NOMO-1 (cell line): ENCODE results near the gene SNRNP35.
"Not testable (repeated sequence)": the region's sequence is repeated elsewhere in the genome, so short reads cannot be mapped to it uniquely, and the experiment has no call there.

ENCODE experiments used
- DNase-seq, 2 experiments: peaks; one replicate each; lab custom pipeline; 2025; ENCODE audit not compliant: unreplicated experiment in 2 of 2; lab: John Stamatoyannopoulos, UW

Gene SNRNP35

DNA sequence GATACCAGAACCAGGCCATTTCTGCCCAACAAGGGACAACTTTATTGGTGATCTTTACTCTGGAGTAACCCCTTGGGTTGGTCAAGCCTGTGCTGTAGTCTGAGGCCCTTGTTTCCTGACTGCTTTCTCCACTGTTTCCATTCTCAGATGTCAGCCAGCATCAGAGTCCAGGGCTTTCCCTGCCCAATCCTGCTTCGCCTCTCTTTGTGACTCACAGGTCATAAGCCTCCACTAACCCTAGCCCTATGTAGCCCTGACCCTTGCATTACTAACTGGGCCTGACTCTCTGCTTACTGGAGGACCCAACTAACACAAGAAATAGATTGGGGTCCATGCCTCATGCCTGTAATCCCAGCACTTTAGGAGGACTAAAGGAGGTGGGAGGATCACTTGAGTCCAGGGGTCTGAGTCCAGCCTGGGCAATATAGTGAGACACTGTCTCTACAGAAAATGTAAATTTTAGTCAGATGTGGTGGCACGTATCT lies 8.6 kb upstream of the SNRNP35 start:
- DNase-seq = no peak

DNA sequence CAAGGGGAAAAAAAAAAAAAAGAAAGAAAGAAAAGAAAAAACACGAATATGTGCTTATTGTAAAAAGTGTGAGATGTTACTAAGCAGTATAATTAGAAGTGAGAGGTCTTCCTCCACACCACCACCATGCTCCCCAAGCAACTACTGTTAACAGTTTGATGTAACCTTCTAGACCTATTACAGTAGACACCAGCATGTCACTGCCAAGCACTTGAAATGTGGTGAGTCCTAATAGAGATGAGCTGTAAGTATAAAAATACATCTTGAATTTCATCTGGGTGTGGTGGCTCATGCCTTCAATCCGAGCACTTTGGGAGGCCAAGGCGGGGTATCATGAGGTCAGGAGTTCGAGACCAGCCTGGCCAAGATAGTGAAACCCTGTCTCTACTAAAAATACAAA lies 8.1 kb upstream of the SNRNP35 start:
- no peak for DNase-seq

DNA sequence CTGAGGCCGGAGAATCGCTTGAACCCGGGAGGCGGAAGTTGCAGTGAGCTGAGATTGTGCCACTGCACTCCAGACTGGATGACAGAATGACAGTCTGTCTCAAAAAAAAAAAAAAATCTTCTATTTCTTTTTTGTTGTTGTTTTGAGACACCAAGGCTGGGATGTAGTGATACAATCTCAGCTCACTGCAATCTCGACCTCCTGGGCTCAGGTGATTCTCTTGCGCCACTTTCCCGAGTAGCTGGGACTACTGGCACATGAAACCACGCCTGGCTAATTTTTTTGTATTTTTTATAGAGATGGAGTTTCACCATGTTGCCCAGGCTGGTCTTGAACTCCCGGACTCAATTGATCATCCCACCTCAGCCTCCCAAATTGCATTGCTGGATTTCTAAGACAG lies 7.3 kb upstream of the SNRNP35 start:
- no peak for DNase-seq

DNA sequence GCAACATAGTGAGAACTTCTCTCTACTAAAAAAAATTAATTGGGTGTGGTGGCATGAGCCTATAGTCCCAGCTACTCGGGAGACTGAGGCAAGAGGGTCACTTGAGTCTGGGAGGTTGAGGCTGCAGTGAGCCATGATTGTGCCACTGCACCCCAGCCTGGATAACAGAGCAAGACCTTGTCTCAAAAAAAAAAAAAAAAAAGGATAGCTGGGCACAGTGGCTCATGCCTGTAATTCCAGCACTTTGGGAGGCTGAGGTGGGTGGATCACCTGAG lies 5.7 kb upstream of the SNRNP35 start:
- DNase-seq = not testable (repeated sequence)

DNA sequence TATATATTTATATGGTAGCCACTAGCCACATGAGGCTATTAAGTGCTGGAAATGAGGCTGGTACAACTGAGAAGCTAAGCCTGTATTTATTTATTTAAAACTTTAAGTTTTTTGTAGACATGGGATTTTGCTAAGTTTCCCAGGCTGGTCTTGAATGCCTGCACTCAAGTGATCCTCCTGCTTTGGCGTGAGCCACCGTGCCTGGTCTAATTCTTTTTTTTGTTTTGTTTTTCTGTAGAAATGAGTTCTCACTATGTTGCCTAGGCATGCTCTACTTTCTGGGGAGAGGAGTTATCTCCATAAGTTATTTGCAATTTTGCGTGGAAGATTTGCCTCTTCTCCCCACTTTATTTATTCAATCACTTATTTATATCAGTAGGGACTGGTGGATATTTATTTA lies 4.8 kb upstream of the SNRNP35 start:
- peak in 1 of 2 experiments; percentile 58 for DNase-seq

DNA sequence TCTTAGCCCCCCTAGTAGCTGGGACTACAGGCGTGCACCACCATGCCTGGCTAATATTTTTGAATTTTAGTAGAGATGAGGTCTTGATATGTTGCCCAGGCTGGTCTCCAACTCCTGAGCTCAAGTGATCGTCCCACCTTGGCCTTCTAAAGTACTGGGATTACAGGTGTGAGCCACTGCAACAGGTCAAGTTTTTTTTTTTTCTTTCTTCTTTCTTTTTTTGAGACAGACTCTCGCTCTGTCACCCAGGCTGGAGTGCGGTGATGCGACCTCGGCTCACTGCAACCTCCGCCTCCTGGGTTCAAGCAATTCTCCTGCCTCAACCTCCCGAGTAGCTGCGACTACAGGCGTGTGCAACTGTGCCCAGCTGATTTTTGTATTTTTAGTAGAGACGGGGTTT lies 5.2 kb downstream of the SNRNP35 start:
- not testable (repeated sequence) for DNase-seq

DNA sequence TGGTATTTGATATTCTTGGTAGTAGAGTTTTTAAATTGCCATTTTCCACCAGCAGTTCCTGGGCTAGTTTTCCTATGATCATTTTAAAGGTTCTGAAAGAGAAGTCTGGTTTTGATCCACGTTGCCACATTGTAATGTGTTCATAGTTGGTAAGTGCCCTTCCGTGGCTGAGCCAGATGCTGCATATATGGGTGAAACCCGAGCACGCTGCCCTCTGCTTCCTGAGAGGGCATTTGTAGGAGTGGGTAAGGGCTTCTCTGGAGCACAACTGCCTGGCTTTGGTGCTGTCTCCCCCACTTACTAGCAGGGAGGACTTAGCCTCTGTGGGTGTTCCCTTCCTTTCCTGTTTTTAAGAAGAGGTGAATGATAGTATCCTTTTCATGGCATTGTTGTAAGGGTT lies 7.1 kb downstream of the SNRNP35 start:
- no peak for DNase-seq

DNA sequence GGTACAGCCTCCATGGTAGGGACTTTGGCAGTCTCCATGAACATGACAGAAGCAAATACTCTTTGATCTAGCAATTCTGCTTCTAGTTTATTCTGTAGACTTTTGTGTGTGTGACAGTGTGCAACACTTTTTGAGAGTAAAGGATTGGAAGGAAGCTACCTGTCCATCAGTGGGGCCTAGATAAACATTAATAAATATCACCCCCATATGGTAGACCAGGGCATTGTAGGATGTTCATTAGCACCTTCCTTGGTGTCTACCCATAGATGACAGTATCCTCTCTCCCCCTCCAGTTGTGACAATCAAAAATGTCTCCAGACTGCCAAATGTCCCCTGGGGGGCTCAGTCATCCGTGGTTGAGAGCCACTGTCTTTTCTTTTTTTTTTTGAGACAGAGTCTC lies 10.8 kb downstream of the SNRNP35 start:
- DNase-seq = peak in 1 of 2 experiments; percentile 29

DNA sequence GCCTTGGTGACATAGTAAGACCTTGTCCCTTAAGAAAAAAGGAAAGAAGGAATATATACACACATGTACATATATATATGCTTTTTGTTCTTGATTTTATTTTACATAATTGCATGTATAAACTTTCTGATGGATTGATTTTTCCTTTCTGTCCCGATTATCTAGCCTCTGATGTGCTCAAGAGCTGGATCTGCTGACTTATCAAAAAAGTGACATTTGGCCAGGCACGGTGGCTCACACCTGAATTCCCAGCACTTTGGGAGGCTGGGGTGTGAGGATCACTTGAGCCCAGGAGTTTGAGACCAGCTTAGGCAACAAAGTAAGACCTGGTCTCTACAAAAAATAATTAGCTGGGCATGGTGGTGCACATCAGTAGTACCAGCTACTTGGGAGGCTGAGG lies 12.0 kb downstream of the SNRNP35 start:
- no peak for DNase-seq

DNA sequence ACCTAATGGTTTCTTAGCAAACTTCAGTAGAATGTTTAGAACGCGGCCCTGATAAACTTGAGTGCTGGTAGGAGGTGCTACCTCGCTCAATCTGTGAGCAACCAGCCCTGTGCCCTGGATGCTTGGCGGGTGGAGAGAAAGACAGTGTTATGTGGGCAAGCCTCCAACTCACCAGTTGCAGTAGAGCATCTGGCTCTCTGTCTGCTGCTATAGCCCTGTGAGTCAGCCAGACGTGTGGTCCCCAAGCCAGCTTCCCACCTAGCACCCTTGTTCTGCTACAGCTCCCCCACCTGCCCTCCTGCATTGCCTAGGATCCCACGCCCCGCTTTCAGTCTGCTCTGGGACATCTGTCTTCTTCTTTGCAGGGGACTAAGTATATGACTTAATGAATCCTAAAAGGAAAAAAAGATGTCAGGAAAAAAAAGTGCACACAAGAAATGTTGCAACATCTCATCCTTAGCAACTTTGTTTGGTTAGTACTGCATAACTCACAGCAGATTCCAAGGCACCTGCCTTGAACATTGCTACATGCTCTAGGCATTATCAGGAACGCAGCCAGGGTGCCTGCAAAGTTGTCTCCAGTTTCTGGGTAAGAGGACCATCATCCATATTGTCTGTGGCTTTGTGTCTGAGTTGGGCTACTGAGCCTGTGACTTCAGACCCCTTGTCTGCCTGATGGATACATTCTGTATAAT lies 13.6 kb downstream of the SNRNP35 start:
- no peak for DNase-seq

DNA sequence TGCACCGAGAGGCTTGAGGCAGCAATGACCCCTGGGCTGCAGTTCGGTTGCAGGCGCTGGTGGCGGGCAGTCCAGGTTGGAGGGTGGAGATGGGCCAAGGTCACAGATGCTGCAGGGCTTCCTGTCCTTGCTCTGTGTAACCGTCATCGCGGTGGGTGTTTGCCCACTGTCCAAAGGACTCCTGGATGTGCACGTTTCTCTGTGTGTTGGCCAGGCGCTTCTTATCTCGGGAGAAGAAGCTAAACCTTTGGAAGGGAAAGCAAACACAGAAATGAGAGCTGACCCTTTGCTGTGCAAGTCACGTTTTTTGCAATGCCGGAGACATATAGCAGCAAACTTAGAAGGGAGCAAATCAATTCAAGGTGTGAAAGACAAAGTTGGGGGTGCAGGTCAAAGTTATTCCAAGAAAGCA lies 14.5 kb downstream of the SNRNP35 start:
- DNase-seq = no peak

DNA sequence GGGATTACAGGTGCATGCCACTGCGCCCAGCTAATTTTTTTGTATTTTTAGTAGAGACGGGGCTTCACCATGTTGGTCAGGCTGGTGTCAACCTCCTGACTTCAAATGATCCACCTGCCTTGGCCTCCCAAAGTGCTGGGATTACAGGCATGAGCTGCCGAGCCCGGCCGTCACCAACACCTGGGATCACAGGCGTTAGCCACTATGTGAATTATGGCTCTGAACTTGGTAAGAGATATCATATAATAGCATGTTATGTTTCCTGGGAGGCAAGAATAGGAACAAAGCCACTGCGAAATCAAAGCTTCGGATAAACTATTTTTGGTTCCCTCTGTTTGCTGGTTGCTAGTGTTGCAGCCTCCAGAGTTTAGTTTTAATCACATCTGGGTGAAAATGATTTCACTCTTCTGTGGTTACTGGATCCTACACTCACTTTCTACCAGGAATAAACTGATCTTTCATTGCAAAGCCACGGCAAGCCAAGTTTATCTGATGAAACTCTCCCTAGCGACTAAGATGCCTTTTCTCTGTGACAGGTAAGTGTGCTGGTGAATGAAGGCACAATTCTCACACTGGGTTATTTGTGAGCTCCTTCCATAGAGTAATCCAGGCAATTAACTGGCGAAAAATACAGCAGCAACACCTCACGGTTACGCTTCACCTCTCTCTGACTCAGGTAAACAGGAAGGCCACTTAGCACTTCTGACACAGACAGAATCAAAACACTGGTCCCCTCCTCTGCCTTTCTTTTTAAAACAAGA lies 16.7 kb downstream of the SNRNP35 start:
- no peak for DNase-seq

DNA sequence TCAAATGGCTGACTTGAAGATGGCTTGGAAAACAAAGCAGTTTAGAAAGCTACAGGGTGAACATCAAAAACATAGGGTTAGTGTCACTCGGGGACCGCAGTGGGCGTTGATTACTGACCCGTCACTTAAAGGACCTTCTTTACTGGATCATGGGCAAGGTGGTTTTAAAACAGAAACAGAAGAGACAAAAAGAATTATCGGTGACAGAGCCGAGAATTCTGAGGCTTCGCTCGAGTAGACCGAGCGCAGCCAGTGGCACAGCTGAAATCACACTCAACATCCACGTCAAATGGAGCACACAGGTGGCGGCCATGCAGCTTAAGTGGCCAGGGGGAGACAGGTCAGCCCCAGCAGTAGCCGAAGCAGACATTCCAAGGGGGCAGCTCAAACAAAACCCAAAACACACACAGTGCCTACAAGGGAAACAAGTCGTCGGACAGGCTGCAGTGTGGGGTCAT lies 17.3 kb downstream of the SNRNP35 start:
- no peak for DNase-seq

DNA sequence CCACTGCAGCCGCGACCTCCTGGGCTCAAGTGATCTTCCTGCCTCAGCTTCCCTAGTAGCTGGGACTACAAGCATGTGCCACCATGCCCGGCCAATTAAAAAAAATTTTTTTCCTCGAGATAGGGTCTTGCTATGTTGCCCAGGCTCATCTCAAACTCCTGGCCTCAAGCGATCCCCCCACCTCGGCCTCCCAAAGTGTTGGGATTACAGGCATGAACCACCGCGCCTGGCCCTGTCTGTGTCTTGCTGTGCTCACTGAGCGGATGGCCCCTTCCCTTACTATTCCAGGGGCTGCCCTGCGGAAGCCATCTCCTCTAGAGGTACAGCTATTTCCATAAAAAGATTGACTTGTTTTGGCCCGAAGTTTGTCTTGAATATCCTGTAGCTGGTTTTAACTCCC lies 20.1 kb downstream of the SNRNP35 start:
- no peak for DNase-seq

DNA sequence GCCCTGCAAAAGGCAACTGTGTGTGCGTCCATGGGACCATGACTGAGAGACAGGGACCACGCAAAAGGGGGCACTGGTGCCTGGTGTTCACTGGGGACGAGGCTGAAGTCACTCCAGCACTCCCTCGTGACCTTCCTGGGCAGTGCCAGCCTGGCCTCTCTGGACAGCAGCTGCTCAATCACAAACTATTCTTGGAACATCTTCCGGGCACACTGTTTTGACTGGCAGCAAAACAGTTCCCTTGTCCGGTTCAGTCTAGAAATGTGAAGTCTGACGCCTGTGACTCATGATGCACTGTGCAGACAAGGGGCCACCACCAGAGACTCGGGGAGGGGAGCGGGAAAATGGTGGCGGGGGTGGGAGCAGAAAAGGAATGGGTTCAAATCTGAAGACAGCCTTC lies 20.8 kb downstream of the SNRNP35 start:
- no peak for DNase-seq

DNA sequence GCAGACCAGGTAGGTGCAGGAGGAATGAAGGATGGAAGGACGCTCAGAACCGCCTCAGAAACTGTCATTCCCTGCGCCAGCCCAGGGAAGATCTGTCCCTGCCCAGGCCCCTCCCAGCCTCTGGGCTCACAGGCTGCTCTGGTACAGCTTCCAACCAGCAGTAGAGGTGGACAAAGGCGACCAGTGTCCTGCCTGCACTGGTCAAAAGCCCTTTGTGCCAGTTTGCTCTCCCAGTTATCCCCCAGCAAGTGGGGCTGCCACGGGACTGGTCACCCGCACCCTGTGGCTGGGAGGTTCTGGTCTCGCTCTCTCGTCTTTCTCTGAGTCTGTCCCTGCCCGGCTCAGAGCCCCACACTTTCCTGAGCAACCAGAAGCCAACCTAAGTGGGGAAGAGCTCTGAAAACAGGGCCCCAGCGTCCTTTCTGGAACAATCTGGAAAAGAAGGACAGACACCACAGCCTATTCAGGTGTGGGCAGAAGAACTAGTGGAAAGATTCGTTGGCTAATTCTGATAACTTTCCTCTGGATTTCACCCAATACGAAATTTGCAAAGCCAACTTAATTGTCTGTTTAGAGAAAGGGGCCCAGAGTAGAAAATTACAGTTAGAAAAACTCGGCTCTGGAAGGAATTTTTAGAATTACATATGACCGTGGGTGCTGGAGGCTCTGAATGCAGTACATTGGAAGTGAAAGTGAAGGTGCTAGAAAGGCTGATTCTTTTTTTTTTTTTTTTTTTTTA lies 21.7 kb downstream of the SNRNP35 start:
- DNase-seq = no peak

DNA sequence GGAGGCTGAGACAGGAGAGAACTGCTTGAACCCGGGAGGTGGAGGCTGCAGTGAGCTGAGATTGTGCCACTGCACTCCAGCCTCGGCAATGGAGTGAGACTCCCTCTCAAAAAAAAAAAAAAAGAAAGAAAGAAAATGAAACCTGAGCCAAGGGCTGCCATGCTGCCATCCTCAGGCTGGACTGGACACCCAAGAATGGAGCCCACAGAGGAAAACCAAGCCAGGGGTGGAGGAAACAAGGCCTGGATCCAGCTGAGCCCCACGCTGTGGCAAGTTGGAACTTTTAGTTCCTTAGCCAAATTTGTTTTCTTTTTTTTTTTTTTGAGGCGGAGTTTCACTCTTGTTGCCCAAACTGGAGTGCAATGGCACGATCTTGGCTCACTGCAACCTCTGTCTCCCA lies 23.3 kb downstream of the SNRNP35 start:
- DNase-seq = not testable (repeated sequence)

DNA sequence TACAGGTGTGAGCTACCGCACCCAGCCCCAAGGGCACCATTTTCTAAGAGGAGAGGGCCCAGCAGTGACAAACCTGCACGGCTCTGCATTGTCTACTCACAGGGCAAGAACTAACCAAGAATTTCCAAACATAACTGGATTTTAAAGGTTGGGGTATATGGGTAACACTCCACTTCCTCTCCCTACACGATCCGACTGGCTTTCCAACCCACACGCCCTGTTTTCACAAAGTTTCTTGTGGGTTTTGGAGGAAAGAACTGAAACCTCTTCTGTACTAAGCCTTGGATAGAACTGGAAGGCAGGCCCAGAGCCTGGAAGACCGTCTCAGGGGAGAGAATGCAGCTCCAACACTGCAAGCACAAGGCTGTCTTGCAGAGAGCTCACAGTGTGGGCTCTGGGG lies 24.9 kb downstream of the SNRNP35 start:
- no peak for DNase-seq

DNA sequence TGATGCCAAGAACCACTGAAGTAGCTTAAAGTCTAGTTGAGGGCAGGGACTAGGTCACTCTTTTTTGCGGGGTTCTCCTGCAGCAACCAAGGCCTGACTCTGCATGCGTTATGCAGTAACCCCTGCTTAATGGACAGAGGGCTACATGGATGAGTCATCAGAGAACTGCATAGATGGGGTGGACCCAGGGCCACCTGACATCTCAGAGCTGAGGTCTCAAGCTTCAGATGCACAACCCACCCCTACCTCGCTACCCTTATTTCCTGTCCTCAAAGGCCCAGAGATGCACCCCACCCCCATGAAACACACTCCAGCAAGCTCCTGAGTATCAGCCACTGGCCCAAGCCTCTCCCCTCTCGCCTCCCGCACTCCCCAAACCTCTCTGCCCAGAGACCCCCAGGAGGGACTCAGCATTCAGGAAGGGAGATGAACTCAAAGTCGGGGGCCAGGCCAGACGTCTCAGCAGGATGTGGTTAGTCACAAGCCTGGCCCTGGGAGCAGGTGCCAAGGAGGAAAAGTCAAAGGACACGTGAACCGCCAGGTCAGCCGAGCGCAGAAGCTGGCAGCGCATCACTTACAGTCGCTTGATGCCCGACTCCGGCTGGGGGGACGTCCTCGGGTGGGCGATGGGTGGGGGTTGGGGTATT lies 25.8 kb downstream of the SNRNP35 start:
- no peak for DNase-seq

DNA sequence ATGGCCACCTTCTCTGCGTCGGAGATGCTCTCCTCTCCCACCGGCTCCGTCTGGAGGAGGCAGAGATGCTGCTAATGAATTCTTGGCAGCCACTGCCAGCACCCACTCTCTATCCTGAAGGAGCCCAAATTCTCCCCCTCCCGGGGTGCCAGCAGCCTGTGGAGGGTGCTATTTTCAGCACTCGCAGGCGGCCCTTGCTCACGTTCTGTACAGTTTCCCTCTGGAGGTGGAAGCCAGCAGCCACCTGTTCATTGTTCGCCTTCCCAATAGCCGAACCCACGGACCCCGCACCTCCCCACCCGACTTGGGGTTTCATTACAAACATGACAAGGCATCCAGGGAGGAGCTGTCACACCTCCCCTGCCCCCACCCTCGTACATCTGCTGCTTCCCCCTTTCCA lies 27.8 kb downstream of the SNRNP35 start:
- no peak for DNase-seq

DNA sequence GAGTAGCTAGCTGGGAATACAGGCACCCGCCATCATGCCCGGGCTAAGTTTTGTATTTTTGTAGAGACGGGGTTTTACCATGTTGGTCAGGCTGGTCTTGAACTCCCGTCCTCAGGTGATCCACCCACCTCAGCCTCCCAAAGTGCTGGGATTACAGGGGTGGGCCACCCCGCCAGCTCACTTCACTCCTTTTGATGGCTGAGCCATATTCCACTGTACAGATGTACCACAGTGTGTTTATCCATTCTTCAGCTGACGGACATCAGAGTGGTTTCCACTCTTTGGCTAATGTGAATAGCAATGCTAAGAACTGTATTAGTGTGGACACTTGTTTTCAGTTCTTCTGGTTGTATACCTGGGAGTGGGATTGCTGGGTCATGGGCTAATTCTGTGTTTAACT lies 29.5 kb downstream of the SNRNP35 start:
- DNase-seq = no peak
